ENCODE data around the gene RASSF8. TPM values are rescaled to one million over a fixed set of nuclear protein-coding genes. Genes with fewer than 3 reads are reported as not detected.

RASSF8 gene
- total and polyA plus RNA-seq, 9 of the 15 experiments (the other 6 are each of a cell fraction or from before 2014, with no cell fraction given), result 0.01 to 0.36 (median 0.12) TPM; not detected in 1

DNA sequence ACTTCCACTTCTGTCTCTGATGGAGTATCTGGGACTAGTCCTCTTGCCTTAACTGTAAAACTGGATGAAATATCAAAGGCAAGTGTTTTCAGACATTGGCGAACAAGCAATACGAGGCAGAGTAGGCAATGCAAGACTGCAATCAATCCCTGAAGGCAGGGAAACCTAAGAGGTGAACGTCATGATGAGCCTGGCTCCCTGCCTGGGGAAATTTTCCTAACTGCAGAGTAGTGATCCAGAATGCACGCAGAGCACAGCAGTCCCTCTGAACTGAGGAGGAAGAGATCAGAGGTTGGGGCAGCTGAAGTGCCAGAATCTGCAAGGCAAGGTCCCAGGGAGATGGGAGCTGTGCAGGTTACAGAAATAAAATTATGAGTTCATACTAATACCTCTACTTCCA is 147.9 kb downstream of the RASSF8 start (continued):
- TF ChIP-seq, protein P1, sequence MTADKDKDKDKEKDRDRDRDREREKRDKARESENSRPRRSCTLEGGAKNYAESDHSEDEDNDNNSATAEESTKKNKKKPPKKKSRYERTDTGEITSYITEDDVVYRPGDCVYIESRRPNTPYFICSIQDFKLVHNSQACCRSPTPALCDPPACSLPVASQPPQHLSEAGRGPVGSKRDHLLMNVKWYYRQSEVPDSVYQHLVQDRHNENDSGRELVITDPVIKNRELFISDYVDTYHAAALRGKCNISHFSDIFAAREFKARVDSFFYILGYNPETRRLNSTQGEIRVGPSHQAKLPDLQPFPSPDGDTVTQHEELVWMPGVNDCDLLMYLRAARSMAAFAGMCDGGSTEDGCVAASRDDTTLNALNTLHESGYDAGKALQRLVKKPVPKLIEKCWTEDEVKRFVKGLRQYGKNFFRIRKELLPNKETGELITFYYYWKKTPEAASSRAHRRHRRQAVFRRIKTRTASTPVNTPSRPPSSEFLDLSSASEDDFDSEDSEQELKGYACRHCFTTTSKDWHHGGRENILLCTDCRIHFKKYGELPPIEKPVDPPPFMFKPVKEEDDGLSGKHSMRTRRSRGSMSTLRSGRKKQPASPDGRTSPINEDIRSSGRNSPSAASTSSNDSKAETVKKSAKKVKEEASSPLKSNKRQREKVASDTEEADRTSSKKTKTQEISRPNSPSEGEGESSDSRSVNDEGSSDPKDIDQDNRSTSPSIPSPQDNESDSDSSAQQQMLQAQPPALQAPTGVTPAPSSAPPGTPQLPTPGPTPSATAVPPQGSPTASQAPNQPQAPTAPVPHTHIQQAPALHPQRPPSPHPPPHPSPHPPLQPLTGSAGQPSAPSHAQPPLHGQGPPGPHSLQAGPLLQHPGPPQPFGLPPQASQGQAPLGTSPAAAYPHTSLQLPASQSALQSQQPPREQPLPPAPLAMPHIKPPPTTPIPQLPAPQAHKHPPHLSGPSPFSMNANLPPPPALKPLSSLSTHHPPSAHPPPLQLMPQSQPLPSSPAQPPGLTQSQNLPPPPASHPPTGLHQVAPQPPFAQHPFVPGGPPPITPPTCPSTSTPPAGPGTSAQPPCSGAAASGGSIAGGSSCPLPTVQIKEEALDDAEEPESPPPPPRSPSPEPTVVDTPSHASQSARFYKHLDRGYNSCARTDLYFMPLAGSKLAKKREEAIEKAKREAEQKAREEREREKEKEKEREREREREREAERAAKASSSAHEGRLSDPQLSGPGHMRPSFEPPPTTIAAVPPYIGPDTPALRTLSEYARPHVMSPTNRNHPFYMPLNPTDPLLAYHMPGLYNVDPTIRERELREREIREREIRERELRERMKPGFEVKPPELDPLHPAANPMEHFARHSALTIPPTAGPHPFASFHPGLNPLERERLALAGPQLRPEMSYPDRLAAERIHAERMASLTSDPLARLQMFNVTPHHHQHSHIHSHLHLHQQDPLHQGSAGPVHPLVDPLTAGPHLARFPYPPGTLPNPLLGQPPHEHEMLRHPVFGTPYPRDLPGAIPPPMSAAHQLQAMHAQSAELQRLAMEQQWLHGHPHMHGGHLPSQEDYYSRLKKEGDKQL (CRISPR knock-in tag; IDR thresholded peaks at IDR 0.05; ENCODE audit: borderline replicate concordance), result no peak
- TF ChIP-seq HNRNPK (IDR thresholded peaks at IDR 0.05; ENCODE audit: low read depth, low read length, poor library complexity, severe bottlenecking) (no peak), PRMT5 (CRISPR knock-in tag; IDR thresholded peaks at IDR 0.05) (no peak), MYNN (IDR thresholded peaks at IDR 0.05) (no peak), MYNN (CRISPR knock-in tag; IDR thresholded peaks at IDR 0.05) (no peak), XRCC4 (IDR thresholded peaks at IDR 0.05; ENCODE audit: extremely low read depth, insufficient read depth, insufficient read length) (no peak), RBM22 (IDR thresholded peaks at IDR 0.05; ENCODE audit: low read depth, low read length, poor library complexity, severe bottlenecking) (no peak)
